ENCODE results near the gene WLS. TPM values are rescaled to one million over a fixed set of nuclear protein-coding genes. Genes with fewer than 3 reads are reported as not detected.

The WLS gene
- total RNA-seq, 2 experiments from 2014 or later, result not detected

- Mint-ChIP-seq H3K4me3 (no peak overlapping the region), H3K9me3 (ENCODE audit: low read depth) (no peaks in the 10 kb centered on the region), H3K36me3 (no peaks in the 10 kb centered on the region), H3K27ac (no peak overlapping the region), H3K27me3 (no peaks in the 10 kb centered on the region), H3K4me1 (no peaks in the 10 kb centered on the region)
- no peak for ATAC-seq
- CTCF ChIA-PET, result no interaction called here
- DNase-seq, result no peak
Observed at GRCh38 chr1:68201546-68202238, 30.6 kb downstream of the WLS start.

- H3K9me3 Mint-ChIP-seq (ENCODE audit: low read depth), result no peaks in the 10 kb centered on the region
- H3K27ac Mint-ChIP-seq, result no peak overlapping the region
- no peak for DNase-seq
- no peak for ATAC-seq
- no peaks in the 10 kb centered on the region for H3K27me3 Mint-ChIP-seq
- no peaks in the 10 kb centered on the region for H3K4me1 Mint-ChIP-seq
- no peaks in the 10 kb centered on the region for H3K36me3 Mint-ChIP-seq
- H3K4me3 Mint-ChIP-seq, result no peak overlapping the region
- CTCF ChIA-PET, result interaction anchor here (1.1 kb wide), 1 partner anchor 9 kb away, joined by 3 read pairs; no protein-coding TSS in a partner anchor
Observed at GRCh38 chr1:68199603-68200002, 32.7 kb downstream of the WLS start.

- Mint-ChIP-seq H3K4me3 (no peak overlapping the region), H3K27me3 (no peaks in the 10 kb centered on the region), H3K27ac (no peak overlapping the region), H3K4me1 (no peaks in the 10 kb centered on the region), H3K36me3 (no peaks in the 10 kb centered on the region), H3K9me3 (ENCODE audit: low read depth) (no peaks in the 10 kb centered on the region)
- CTCF ChIA-PET, result interaction anchor here (1.1 kb wide), 1 partner anchor 82 kb away, joined by 3 read pairs; no protein-coding TSS in a partner anchor
- DNase-seq, result no peak
- ATAC-seq, result no peak
Observed at GRCh38 chr1:68198752-68199151, 33.6 kb downstream of the WLS start.

GRCh38 chr1:68197891-68198290 lies 34.4 kb downstream of the WLS start:
- Mint-ChIP-seq H3K36me3 (no peaks in the 10 kb centered on the region), H3K4me1 (no peaks in the 10 kb centered on the region), H3K27me3 (no peaks in the 10 kb centered on the region), H3K9me3 (ENCODE audit: low read depth) (no peaks in the 10 kb centered on the region), H3K27ac (no peak overlapping the region), H3K4me3 (no peak overlapping the region)
- no peak for ATAC-seq
- no peak for DNase-seq
- CTCF ChIA-PET, result interaction anchor here (1.1 kb wide), 1 partner anchor 81 kb away, joined by 3 read pairs; no protein-coding TSS in a partner anchor

- Mint-ChIP-seq H3K27me3 (no peaks in the 10 kb centered on the region), H3K27ac (no peak overlapping the region), H3K36me3 (no peaks in the 10 kb centered on the region), H3K4me3 (no peak overlapping the region), H3K9me3 (ENCODE audit: low read depth) (no peaks in the 10 kb centered on the region), H3K4me1 (no peaks in the 10 kb centered on the region)
- ATAC-seq (no peak), DNase-seq (no peak)
- CTCF ChIA-PET, result interaction anchor here (1.1 kb wide), 1 partner anchor 80 kb away, joined by 3 read pairs; no protein-coding TSS in a partner anchor
Observed at GRCh38 chr1:68197461-68197860, 34.9 kb downstream of the WLS start.

GRCh38 chr1:68196676-68197075 lies 35.6 kb downstream of the WLS start:
- no peaks in the 10 kb centered on the region for H3K9me3 Mint-ChIP-seq (ENCODE audit: low read depth)
- no peaks in the 10 kb centered on the region for H3K36me3 Mint-ChIP-seq
- no peak overlapping the region for H3K27ac Mint-ChIP-seq
- ATAC-seq (no peak), DNase-seq (no peak)
- no peaks in the 10 kb centered on the region for H3K4me1 Mint-ChIP-seq
- CTCF ChIA-PET, result no interaction called here
- H3K27me3 Mint-ChIP-seq, result no peaks in the 10 kb centered on the region
- no peak overlapping the region for H3K4me3 Mint-ChIP-seq

- DNase-seq, result no peak
- ATAC-seq, result no peak
- Mint-ChIP-seq H3K9me3 (ENCODE audit: low read depth) (no peaks in the 10 kb centered on the region), H3K27ac (no peak overlapping the region), H3K4me3 (no peak overlapping the region), H3K36me3 (no peaks in the 10 kb centered on the region), H3K27me3 (no peaks in the 10 kb centered on the region), H3K4me1 (no peaks in the 10 kb centered on the region)
- CTCF ChIA-PET, result no interaction called here
Observed at GRCh38 chr1:68191717-68192116, 40.6 kb downstream of the WLS start.

GRCh38 chr1:68188644-68189340 lies 43.5 kb downstream of the WLS start:
- Mint-ChIP-seq H3K27me3 (no peaks in the 10 kb centered on the region), H3K36me3 (no peaks in the 10 kb centered on the region), H3K9me3 (ENCODE audit: low read depth) (no peaks in the 10 kb centered on the region), H3K4me3 (no peak overlapping the region), H3K4me1 (no peaks in the 10 kb centered on the region), H3K27ac (no peak overlapping the region)
- CTCF ChIA-PET, result no interaction called here
- ATAC-seq (no peak), DNase-seq (no peak)

- CTCF ChIA-PET, result no interaction called here
- no peaks in the 10 kb centered on the region for H3K9me3 Mint-ChIP-seq (ENCODE audit: low read depth)
- H3K4me3 Mint-ChIP-seq, result no peak overlapping the region
- no peaks in the 10 kb centered on the region for H3K4me1 Mint-ChIP-seq
- H3K27ac Mint-ChIP-seq, result no peak overlapping the region
- H3K27me3 Mint-ChIP-seq, result no peaks in the 10 kb centered on the region
- H3K36me3 Mint-ChIP-seq, result no peaks in the 10 kb centered on the region
- ATAC-seq (no peak), DNase-seq (no peak)
Observed at GRCh38 chr1:68188060-68188538, 44.2 kb downstream of the WLS start.

GRCh38 chr1:68185743-68186142 lies 46.6 kb downstream of the WLS start:
- no peak for ATAC-seq

GRCh38 chr1:68183895-68184294 lies 48.4 kb downstream of the WLS start:
- ATAC-seq, result no peak
- Mint-ChIP-seq H3K36me3 (no peaks in the 10 kb centered on the region), H3K4me1 (no peaks in the 10 kb centered on the region), H3K4me3 (no peak overlapping the region), H3K9me3 (ENCODE audit: low read depth) (no peaks in the 10 kb centered on the region), H3K27me3 (no peaks in the 10 kb centered on the region), H3K27ac (no peak overlapping the region)
- no peak for DNase-seq
- CTCF ChIA-PET, result no interaction called here

More at GRCh38 chr1:68185743-68186142, 46.6 kb downstream of the WLS start:
- Mint-ChIP-seq H3K4me1 (no peaks in the 10 kb centered on the region), H3K27ac (no peak overlapping the region), H3K9me3 (ENCODE audit: low read depth) (no peaks in the 10 kb centered on the region), H3K36me3 (no peaks in the 10 kb centered on the region), H3K27me3 (no peaks in the 10 kb centered on the region), H3K4me3 (no peak overlapping the region)
- no peak for DNase-seq
- CTCF ChIA-PET, result interaction anchor here (1.2 kb wide), 1 partner anchor 65 kb away, joined by 3 read pairs; no protein-coding TSS in a partner anchor

- H3K4me3 Mint-ChIP-seq, result no peak overlapping the region
- no peak for DNase-seq
- CTCF ChIA-PET, result no interaction called here
- no peaks in the 10 kb centered on the region for H3K9me3 Mint-ChIP-seq (ENCODE audit: low read depth)
- no peaks in the 10 kb centered on the region for H3K36me3 Mint-ChIP-seq
- H3K4me1 Mint-ChIP-seq, result no peaks in the 10 kb centered on the region
- no peak overlapping the region for H3K27ac Mint-ChIP-seq
- no peak for ATAC-seq
- no peaks in the 10 kb centered on the region for H3K27me3 Mint-ChIP-seq
Observed at GRCh38 chr1:68181165-68181556, 51.2 kb downstream of the WLS start.

- CTCF ChIA-PET, result no interaction called here
- ATAC-seq (no peak), DNase-seq (no peak)
- Mint-ChIP-seq H3K4me1 (no peaks in the 10 kb centered on the region), H3K27ac (no peak overlapping the region), H3K9me3 (ENCODE audit: low read depth) (no peaks in the 10 kb centered on the region), H3K4me3 (no peak overlapping the region), H3K36me3 (no peaks in the 10 kb centered on the region), H3K27me3 (no peaks in the 10 kb centered on the region)
Observed at GRCh38 chr1:68180441-68181164, 51.7 kb downstream of the WLS start.

All from activated CD8-positive, alpha-beta memory T cell treated with anti-CD3 and anti-CD28 coated beads, Interleukin-2, amount 10 ng/mL, durations not matched to agents 7 days and 5 days (primary cell).